Epithelial cell of esophagus (primary cell): ENCODE results near the gene MACROD2.

Experiments used
- DNase-seq: peaks from one replicate; pipeline ENCODE4 v3.0.0; 2010; ENCODE audit warnings: low read depth
- H3K4me3 ChIP-seq: 2 replicates; pipeline ENCODE4 v1.5.1; 2011; ENCODE audit warnings: mild to moderate bottlenecking, low read length, control low read depth
- TF ChIP-seq, protein P1 (sequence below): IDR thresholded peaks from 2 replicates; pipeline ENCODE4 v1.5.1; 2011; ENCODE audit warnings: low read depth, mild to moderate bottlenecking, low read length, control low read depth, inconsistent platforms; ENCODE audit not compliant: insufficient read depth; ENCODE audit errors: missing control alignments

The MACROD2 gene

DNA sequence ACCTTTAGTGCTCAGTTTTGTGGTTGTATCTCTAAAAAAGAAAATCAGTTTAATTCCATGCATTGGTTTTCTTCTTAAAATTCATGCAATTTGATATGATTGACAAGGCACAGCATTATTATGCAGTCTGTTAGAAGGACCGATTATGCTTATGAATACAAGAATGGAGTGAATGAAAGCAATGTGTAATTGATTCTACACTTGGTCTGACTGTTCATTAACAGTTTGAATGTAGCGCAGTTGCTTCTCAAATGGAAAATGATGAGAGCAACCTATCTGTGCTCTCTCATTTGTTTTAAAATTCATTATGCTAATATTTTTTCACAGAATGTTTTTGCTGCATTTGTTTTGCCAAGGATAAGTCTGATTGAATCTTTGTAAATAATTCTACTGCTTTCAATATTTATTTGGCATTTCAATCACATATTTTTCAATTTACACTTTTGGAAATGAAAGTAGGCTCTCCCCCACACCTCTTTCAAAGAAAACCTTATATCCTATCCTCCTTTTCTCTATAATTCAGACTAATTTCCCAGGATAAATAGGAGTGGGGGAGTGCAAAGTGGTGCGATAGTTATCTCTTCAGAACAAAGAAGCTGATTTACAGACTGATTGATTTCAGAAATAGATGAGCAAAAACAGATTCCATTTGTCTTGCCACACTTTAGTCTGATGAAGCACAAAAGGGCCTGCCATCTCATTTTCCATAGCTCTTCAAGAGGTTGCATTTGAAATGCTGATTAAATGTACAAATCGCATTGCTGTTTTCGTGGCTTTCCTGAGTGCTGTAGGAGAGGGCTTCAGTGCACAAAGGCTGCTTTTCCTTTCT is 1227.4 kb downstream of the MACROD2 start:
- H3K4me3 ChIP-seq = no peak overlapping the region
- TF ChIP-seq, protein P1, sequence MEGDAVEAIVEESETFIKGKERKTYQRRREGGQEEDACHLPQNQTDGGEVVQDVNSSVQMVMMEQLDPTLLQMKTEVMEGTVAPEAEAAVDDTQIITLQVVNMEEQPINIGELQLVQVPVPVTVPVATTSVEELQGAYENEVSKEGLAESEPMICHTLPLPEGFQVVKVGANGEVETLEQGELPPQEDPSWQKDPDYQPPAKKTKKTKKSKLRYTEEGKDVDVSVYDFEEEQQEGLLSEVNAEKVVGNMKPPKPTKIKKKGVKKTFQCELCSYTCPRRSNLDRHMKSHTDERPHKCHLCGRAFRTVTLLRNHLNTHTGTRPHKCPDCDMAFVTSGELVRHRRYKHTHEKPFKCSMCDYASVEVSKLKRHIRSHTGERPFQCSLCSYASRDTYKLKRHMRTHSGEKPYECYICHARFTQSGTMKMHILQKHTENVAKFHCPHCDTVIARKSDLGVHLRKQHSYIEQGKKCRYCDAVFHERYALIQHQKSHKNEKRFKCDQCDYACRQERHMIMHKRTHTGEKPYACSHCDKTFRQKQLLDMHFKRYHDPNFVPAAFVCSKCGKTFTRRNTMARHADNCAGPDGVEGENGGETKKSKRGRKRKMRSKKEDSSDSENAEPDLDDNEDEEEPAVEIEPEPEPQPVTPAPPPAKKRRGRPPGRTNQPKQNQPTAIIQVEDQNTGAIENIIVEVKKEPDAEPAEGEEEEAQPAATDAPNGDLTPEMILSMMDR = no peak
- no peak for DNase-seq

DNA sequence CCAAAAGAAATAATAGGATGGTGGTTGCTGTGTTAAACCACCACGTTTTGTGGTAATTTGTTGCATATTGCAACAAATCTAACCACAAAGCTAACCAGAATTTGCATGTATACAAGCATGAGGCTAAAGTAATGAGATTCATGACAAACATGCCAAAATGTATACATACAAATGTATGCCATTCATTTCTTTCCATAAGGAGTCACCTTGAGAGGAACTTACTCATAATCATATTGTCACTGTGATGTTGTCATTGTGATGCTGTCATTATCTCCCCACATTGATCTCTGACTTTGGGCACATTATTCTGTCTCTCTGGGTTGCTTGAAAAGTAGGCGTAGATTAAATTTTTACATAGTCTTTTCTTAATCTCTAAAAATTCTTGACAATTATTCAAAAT is 1228.9 kb downstream of the MACROD2 start:
- no peak overlapping the region for H3K4me3 ChIP-seq
- TF ChIP-seq, protein P1 = no peak

DNA sequence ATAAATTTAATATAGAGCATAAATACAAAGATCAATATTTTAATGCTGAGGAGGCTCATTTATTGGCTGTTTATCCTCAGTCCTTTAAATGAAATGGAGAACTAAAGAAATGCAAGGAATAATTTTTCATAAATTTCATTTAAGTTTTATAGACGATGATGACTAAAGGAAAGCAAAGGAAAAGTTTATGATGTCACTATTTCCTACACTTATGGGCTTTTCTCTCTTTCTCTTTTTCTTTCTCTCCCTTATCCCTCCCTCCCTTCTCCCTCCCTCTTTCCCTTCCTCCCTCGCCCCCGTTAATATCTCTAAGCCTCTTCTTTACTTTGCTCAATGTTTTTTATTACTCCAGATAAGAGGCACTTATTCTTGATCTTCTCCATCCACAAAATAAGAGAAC is 1231.8 kb downstream of the MACROD2 start:
- no peak overlapping the region for H3K4me3 ChIP-seq

More for the DNA sequence above, 1228.9 kb downstream of the MACROD2 start:
- no peak for DNase-seq

DNA sequence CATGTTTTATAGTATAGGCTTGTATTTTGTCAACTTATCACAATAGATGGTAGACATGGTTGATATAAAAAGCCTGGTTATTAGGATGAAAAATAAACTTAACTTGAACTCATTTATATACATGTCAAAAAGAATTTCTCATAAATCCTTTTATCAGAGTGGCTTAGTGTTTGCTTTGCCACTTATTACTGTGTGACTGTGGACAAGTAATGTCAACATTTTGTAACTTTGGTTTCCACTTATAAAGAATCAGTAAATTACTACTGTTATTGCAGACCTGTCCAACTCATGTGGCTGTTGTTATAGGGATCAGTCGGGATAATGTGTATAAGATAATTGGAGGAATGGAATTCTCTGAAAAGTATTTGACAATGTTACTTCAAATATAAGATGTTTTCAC is 1236.9 kb downstream of the MACROD2 start:
- no peak for DNase-seq
- TF ChIP-seq, protein P1 = no peak

More for the DNA sequence above, 1231.8 kb downstream of the MACROD2 start:
- DNase-seq = no peak
- TF ChIP-seq, protein P1 = no peak

DNA sequence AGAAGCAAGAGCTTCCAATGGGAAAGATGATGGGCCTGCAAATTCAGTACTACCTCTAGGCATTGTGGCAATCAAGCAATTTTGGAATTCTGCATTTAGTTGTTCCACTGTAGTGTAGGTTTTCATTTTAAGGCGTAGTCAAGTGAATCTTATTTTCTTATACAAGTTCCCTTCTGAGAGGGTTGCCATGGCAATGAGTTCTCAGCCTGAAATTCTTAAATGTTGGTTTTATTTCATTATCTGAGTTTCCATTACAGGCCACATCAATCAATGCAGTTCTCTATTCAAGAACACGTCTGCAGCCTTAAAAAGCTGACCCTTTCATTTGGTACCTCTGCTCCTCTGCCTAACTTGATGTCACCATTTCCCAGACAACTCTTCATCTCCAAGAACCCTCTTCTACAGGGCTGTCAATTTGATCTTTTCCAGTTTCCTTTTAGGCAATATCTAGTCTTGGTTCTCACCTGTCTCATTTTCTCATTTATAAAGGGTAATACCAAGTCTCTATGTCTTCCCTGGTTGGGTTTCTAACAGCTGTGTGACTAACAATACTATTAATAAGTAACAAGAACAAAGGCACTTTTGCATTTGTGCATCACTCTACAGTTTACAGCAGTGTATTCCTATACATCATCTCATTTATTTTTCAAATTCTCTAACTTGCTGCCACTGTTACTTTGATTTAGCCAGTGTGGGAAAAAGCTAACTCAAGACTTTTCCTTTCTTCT is 1240.3 kb downstream of the MACROD2 start:
- TF ChIP-seq, protein P1 = no peak
- no peak overlapping the region for H3K4me3 ChIP-seq
- DNase-seq = no peak

More for the DNA sequence above, 1236.9 kb downstream of the MACROD2 start:
- no peak overlapping the region for H3K4me3 ChIP-seq

DNA sequence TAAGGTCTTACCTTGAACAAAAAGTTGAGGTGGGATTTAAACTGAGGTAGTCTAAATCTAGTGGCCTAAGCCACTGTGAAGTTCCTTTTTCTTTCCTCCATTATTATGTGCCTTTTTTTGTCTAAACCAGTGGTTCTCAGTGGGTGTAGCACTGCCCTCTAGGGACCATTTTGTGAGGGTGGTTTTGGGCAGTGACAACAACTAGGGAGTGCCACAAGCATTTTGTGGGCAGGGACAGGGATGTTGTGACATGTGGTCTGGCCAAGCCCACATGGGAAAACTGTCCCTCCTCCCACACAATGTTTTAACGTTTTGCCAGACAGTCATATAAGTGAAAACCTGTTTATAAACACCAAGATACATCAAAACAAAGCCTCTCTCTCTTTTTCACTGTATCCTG is 1241.5 kb downstream of the MACROD2 start:
- peak; percentile 80 for DNase-seq
- H3K4me3 ChIP-seq = no peak overlapping the region
- TF ChIP-seq, protein P1 = peak; percentile 77
